Activated naive CD4-positive, alpha-beta T cell treated with anti-CD3 and anti-CD28 coated beads, Interleukin-2, amount 10 ng/mL, durations not matched to agents 7 days and 5 days (primary cell): ENCODE data around the gene CMKLR1.

ENCODE experiments used
- CTCF ChIA-PET: fragments of 350-600 bp; sonication (Branson Sonifier 250); formaldehyde crosslinking; loops from one replicate; lab custom pipeline; 2021; ENCODE audit warnings: antibody characterized with exemption; lab: Charles Lee
- DNase-seq: peaks from one replicate; pipeline ENCODE4 v3.0.0-alpha.2; 2020
- H3K27ac Mint-ChIP-seq: one replicate; pipeline ENCODE4 v1.8.0; 2021; ENCODE audit warnings: mild to moderate bottlenecking, moderate library complexity, mixed read lengths
- H3K27me3 Mint-ChIP-seq: one replicate; pipeline ENCODE4 v1.8.0; 2021; ENCODE audit warnings: mild to moderate bottlenecking, mixed read lengths
- H3K36me3 Mint-ChIP-seq: one replicate; pipeline ENCODE4 v1.8.0; 2021; ENCODE audit warnings: mixed read lengths
- H3K4me1 Mint-ChIP-seq: one replicate; pipeline ENCODE4 v1.8.0; 2021; ENCODE audit warnings: mixed read lengths
- H3K4me3 Mint-ChIP-seq: one replicate; pipeline ENCODE4 v1.8.0; 2021; ENCODE audit warnings: mild to moderate bottlenecking, moderate library complexity, mixed read lengths
- H3K9me3 Mint-ChIP-seq: one replicate; pipeline ENCODE4 v1.8.0; 2021; ENCODE audit warnings: mixed read lengths

The CMKLR1 gene

GRCh38 chr12:108370415-108370814 lies 31.3 kb upstream of the CMKLR1 start:
- Mint-ChIP-seq H3K27me3 (peaks cover 3% of the 10 kb centered on the region), H3K27ac (no peak overlapping the region), H3K4me1 (no peaks in the 10 kb centered on the region), H3K9me3 (peaks cover 14% of the 10 kb centered on the region), H3K36me3 (no peaks in the 10 kb centered on the region), H3K4me3 (no peak overlapping the region)
- no peak for DNase-seq
- CTCF ChIA-PET, result no interaction called here

- Mint-ChIP-seq H3K36me3 (no peaks in the 10 kb centered on the region), H3K9me3 (peaks cover 14% of the 10 kb centered on the region), H3K4me1 (no peaks in the 10 kb centered on the region), H3K27ac (no peak overlapping the region), H3K27me3 (peaks cover 3% of the 10 kb centered on the region), H3K4me3 (no peak overlapping the region)
- CTCF ChIA-PET, result no interaction called here
- DNase-seq, result no peak
These were observed 30.8 kb upstream of the CMKLR1 start for GRCh38 chr12:108369736-108370396.

- Mint-ChIP-seq H3K4me3 (no peak overlapping the region), H3K27me3 (peaks cover 3% of the 10 kb centered on the region), H3K36me3 (no peaks in the 10 kb centered on the region), H3K4me1 (no peaks in the 10 kb centered on the region), H3K27ac (no peak overlapping the region), H3K9me3 (peaks cover 11% of the 10 kb centered on the region)
- DNase-seq, result no peak
- CTCF ChIA-PET, result no interaction called here
These were observed 29.0 kb upstream of the CMKLR1 start for GRCh38 chr12:108368089-108368488.

GRCh38 chr12:108367436-108367835 lies 28.3 kb upstream of the CMKLR1 start:
- CTCF ChIA-PET, result no interaction called here
- no peak for DNase-seq
- peaks cover 10% of the 10 kb centered on the region for H3K9me3 Mint-ChIP-seq
- no peak overlapping the region for H3K4me3 Mint-ChIP-seq
- no peak overlapping the region for H3K27ac Mint-ChIP-seq
- H3K36me3 Mint-ChIP-seq, result no peaks in the 10 kb centered on the region
- no peaks in the 10 kb centered on the region for H3K4me1 Mint-ChIP-seq
- H3K27me3 Mint-ChIP-seq, result peaks cover 3% of the 10 kb centered on the region

- CTCF ChIA-PET, result no interaction called here
- Mint-ChIP-seq H3K4me3 (no peak overlapping the region), H3K9me3 (peaks cover 10% of the 10 kb centered on the region), H3K27me3 (peaks cover 3% of the 10 kb centered on the region), H3K27ac (no peak overlapping the region), H3K36me3 (no peaks in the 10 kb centered on the region), H3K4me1 (no peaks in the 10 kb centered on the region)
- no peak for DNase-seq
These were observed 26.2 kb upstream of the CMKLR1 start for GRCh38 chr12:108365324-108365723.

- no peak for DNase-seq
- no peaks in the 10 kb centered on the region for H3K36me3 Mint-ChIP-seq
- CTCF ChIA-PET, result no interaction called here
- peaks cover 3% of the 10 kb centered on the region for H3K27me3 Mint-ChIP-seq
- H3K9me3 Mint-ChIP-seq, result peaks cover 10% of the 10 kb centered on the region
- H3K4me3 Mint-ChIP-seq, result no peak overlapping the region
- H3K27ac Mint-ChIP-seq, result no peak overlapping the region
- no peaks in the 10 kb centered on the region for H3K4me1 Mint-ChIP-seq
These were observed 25.8 kb upstream of the CMKLR1 start for GRCh38 chr12:108364879-108365278.

GRCh38 chr12:108363565-108363964 lies 24.5 kb upstream of the CMKLR1 start:
- no peak for DNase-seq
- H3K27ac Mint-ChIP-seq, result no peak overlapping the region
- peaks cover 10% of the 10 kb centered on the region for H3K9me3 Mint-ChIP-seq
- H3K27me3 Mint-ChIP-seq, result no peaks in the 10 kb centered on the region
- CTCF ChIA-PET, result no interaction called here
- H3K4me3 Mint-ChIP-seq, result no peak overlapping the region
- no peaks in the 10 kb centered on the region for H3K4me1 Mint-ChIP-seq
- no peaks in the 10 kb centered on the region for H3K36me3 Mint-ChIP-seq

GRCh38 chr12:108363165-108363564 lies 24.1 kb upstream of the CMKLR1 start:
- Mint-ChIP-seq H3K4me3 (no peak overlapping the region), H3K27me3 (no peaks in the 10 kb centered on the region), H3K36me3 (no peaks in the 10 kb centered on the region), H3K4me1 (no peaks in the 10 kb centered on the region), H3K9me3 (peaks cover 10% of the 10 kb centered on the region), H3K27ac (no peak overlapping the region)
- no peak for DNase-seq
- CTCF ChIA-PET, result no interaction called here

GRCh38 chr12:108361606-108362005 lies 22.5 kb upstream of the CMKLR1 start:
- Mint-ChIP-seq H3K4me1 (no peaks in the 10 kb centered on the region), H3K27ac (no peak overlapping the region), H3K27me3 (no peaks in the 10 kb centered on the region), H3K9me3 (peaks cover 10% of the 10 kb centered on the region), H3K36me3 (no peaks in the 10 kb centered on the region), H3K4me3 (no peak overlapping the region)
- CTCF ChIA-PET, result no interaction called here
- no peak for DNase-seq

- Mint-ChIP-seq H3K36me3 (no peaks in the 10 kb centered on the region), H3K27me3 (no peaks in the 10 kb centered on the region), H3K9me3 (peaks cover 10% of the 10 kb centered on the region), H3K4me3 (no peak overlapping the region), H3K4me1 (no peaks in the 10 kb centered on the region), H3K27ac (no peak overlapping the region)
- CTCF ChIA-PET, result no interaction called here
- no peak for DNase-seq
These were observed 21.4 kb upstream of the CMKLR1 start for GRCh38 chr12:108360487-108360886.

- no peaks in the 10 kb centered on the region for H3K4me1 Mint-ChIP-seq
- H3K27me3 Mint-ChIP-seq, result no peaks in the 10 kb centered on the region
- no peak overlapping the region for H3K4me3 Mint-ChIP-seq
- CTCF ChIA-PET, result no interaction called here
- H3K36me3 Mint-ChIP-seq, result no peaks in the 10 kb centered on the region
- H3K27ac Mint-ChIP-seq, result no peak overlapping the region
- H3K9me3 Mint-ChIP-seq, result peaks cover 10% of the 10 kb centered on the region
- DNase-seq, result no peak
These were observed 20.9 kb upstream of the CMKLR1 start for GRCh38 chr12:108360057-108360456.

- CTCF ChIA-PET, result no interaction called here
- Mint-ChIP-seq H3K36me3 (no peaks in the 10 kb centered on the region), H3K4me3 (no peak overlapping the region), H3K4me1 (no peaks in the 10 kb centered on the region), H3K9me3 (peaks cover 9% of the 10 kb centered on the region), H3K27ac (no peak overlapping the region), H3K27me3 (no peaks in the 10 kb centered on the region)
- no peak for DNase-seq
These were observed 19.5 kb upstream of the CMKLR1 start for GRCh38 chr12:108358580-108358965.

- Mint-ChIP-seq H3K36me3 (no peaks in the 10 kb centered on the region), H3K4me3 (no peak overlapping the region), H3K4me1 (no peaks in the 10 kb centered on the region), H3K27ac (no peak overlapping the region), H3K27me3 (no peaks in the 10 kb centered on the region), H3K9me3 (peaks cover 3% of the 10 kb centered on the region)
- DNase-seq, result no peak
- CTCF ChIA-PET, result no interaction called here
These were observed 18.9 kb upstream of the CMKLR1 start for GRCh38 chr12:108357834-108358579.

- CTCF ChIA-PET, result no interaction called here
- H3K27me3 Mint-ChIP-seq, result no peaks in the 10 kb centered on the region
These were observed 18.0 kb upstream of the CMKLR1 start for GRCh38 chr12:108356835-108357806.

More at GRCh38 chr12:108356835-108357806, 18.0 kb upstream of the CMKLR1 start:
- Mint-ChIP-seq H3K4me1 (no peaks in the 10 kb centered on the region), H3K27ac (no peak overlapping the region), H3K36me3 (no peaks in the 10 kb centered on the region), H3K4me3 (no peak overlapping the region), H3K9me3 (no peaks in the 10 kb centered on the region)
- DNase-seq, result no peak
